IMR-90 (cell line): ENCODE data around the gene KLK14. TPM values are rescaled to one million over a fixed set of nuclear protein-coding genes. Genes with fewer than 3 reads are reported as not detected.

Source experiments
- ATAC-seq: fragments of 200-7000 bp; cut with Tn5 transposase; 2 replicates; pipeline ENCODE4 v1.9.1; 2020; ENCODE audit warnings: low read depth, mild to moderate bottlenecking, moderate library complexity
- BruUV-seq: library from RNA; stranded (reverse); fragments of 400-500 nt; replicated peaks from 2 replicates; lab custom pipeline; 2021; lab: Mats Ljungman, UMichigan
- CTCF ChIA-PET: fragments of 300-600 bp; formaldehyde crosslinking; extraction: SDS; loops from one replicate; lab custom pipeline; 2021; ENCODE audit warnings: antibody characterized with exemption; lab: Yijun Ruan, JAX
- POLR2A ChIA-PET: fragments of 300-600 bp; sonication (Branson Sonifier 250); formaldehyde crosslinking; loops from one replicate; lab custom pipeline; 2022; ENCODE audit warnings: antibody characterized with exemption; ENCODE audit not compliant: unreplicated experiment; lab: Charles Lee
- DNase-seq: peaks from one replicate; pipeline ENCODE4 v3.0.0; 2013
- H2AFZ ChIP-seq: replicated peaks from 2 replicates; pipeline ENCODE3; 2013; ENCODE audit warnings: low read length, mild to moderate bottlenecking; ENCODE audit not compliant: poor library complexity
- H2AK5ac ChIP-seq: 2 replicates; pipeline ENCODE4 v1.6.1; 2013; ENCODE audit warnings: low read depth, low read length, inconsistent platforms
- H2AK9ac ChIP-seq: replicated peaks from 2 replicates; pipeline ENCODE3; 2013; ENCODE audit warnings: mild to moderate bottlenecking, low read depth, low read length, moderate library complexity; ENCODE audit not compliant: poor library complexity
- H2BK120ac ChIP-seq: 2 replicates; pipeline ENCODE4 v1.6.1; 2013; ENCODE audit warnings: low read depth, low read length, inconsistent platforms
- H2BK15ac ChIP-seq: 3 replicates; pipeline ENCODE4 v1.6.1; 2013; ENCODE audit warnings: low read depth, low read length, inconsistent platforms
- H2BK20ac ChIP-seq: 2 replicates; pipeline ENCODE4 v1.6.1; 2013; ENCODE audit warnings: low read depth, mild to moderate bottlenecking, inconsistent platforms, low read length, moderate library complexity
- H2BK5ac ChIP-seq: 2 replicates; pipeline ENCODE4 v1.6.1; 2013; ENCODE audit warnings: mild to moderate bottlenecking, low read depth, low read length, inconsistent platforms; ENCODE audit not compliant: poor library complexity, severe bottlenecking
- H3K14ac ChIP-seq: replicated peaks from 2 replicates; pipeline ENCODE4 v1.6.1; 2013; ENCODE audit warnings: low read depth, low read length, inconsistent platforms
- H3K18ac ChIP-seq: 2 replicates; pipeline ENCODE4 v1.6.1; 2013; ENCODE audit warnings: low read depth, low read length, control low read depth
- H3K23ac ChIP-seq: 2 replicates; pipeline ENCODE4 v1.6.1; 2013; ENCODE audit warnings: low read depth, low read length, inconsistent platforms
- H3K27ac ChIP-seq: 2 replicates; pipeline ENCODE4 v1.5.1; 2013; ENCODE audit warnings: mild to moderate bottlenecking, control low read depth, low read length; ENCODE audit not compliant: insufficient read depth
- H3K27me3 ChIP-seq: 2 replicates; pipeline ENCODE4 v1.6.1; 2013; ENCODE audit warnings: low read length; ENCODE audit not compliant: control insufficient read depth, insufficient read depth
- H3K36me3 ChIP-seq: 2 replicates; pipeline ENCODE4 v1.6.1; 2013; ENCODE audit warnings: low read length, mixed read lengths; ENCODE audit not compliant: control insufficient read depth, insufficient read depth
- H3K4ac ChIP-seq: 2 replicates; pipeline ENCODE4 v1.6.1; 2013; ENCODE audit warnings: low read depth, low read length, inconsistent platforms
- H3K4me1 ChIP-seq: 2 replicates; pipeline ENCODE4 v1.6.1; 2013; ENCODE audit warnings: low read length, mixed read lengths; ENCODE audit not compliant: control insufficient read depth, insufficient read depth
- H3K4me2 ChIP-seq: 2 replicates; pipeline ENCODE4 v1.6.1; 2013; ENCODE audit warnings: low read depth, mild to moderate bottlenecking, control low read depth, low read length, moderate library complexity
- H3K4me3 ChIP-seq: 2 replicates; pipeline ENCODE4 v1.5.1; 2013; ENCODE audit warnings: low read depth, mild to moderate bottlenecking, control low read depth, low read length, moderate library complexity; ENCODE audit not compliant: insufficient read depth
- H3K56ac ChIP-seq: 2 replicates; pipeline ENCODE4 v1.6.1; 2013; ENCODE audit warnings: low read length, inconsistent platforms; ENCODE audit not compliant: insufficient read depth; ENCODE audit errors: extremely low read depth
- H3K79me1 ChIP-seq, 2 experiments: 2 replicates each; pipeline ENCODE4 v1.6.1; 2013; ENCODE audit warnings: low read length in 2 of 2, inconsistent platforms in 1 of 2, low read depth in 1 of 2
- H3K9ac ChIP-seq: 2 replicates; pipeline ENCODE4 v1.6.1; 2013; ENCODE audit warnings: low read depth, low read length, control low read depth
- H3K9me1 ChIP-seq: 2 replicates; pipeline ENCODE4 v1.6.1; 2013; ENCODE audit warnings: low read length, inconsistent platforms; ENCODE audit not compliant: insufficient read depth
- H3K9me3 ChIP-seq: 2 replicates; pipeline ENCODE4 v1.6.1; 2013; ENCODE audit warnings: low read length; ENCODE audit not compliant: control insufficient read depth, insufficient read depth
- H4K20me1 ChIP-seq: 2 replicates; pipeline ENCODE4 v1.6.1; 2013; ENCODE audit warnings: low read length, inconsistent platforms; ENCODE audit not compliant: insufficient read depth
- H4K5ac ChIP-seq: 2 replicates; pipeline ENCODE4 v1.6.1; 2013; ENCODE audit warnings: mild to moderate bottlenecking, low read depth, low read length, control low read depth
- H4K8ac ChIP-seq, 2 experiments: 2 replicates each; pipeline ENCODE4 v1.6.1; 2013; ENCODE audit warnings: low read depth in 2 of 2, low read length in 2 of 2, control low read depth in 1 of 2, inconsistent platforms in 1 of 2
- H4K91ac ChIP-seq: 2 replicates; pipeline ENCODE4 v1.6.1; 2013; ENCODE audit warnings: low read depth, low read length, inconsistent platforms; ENCODE audit not compliant: insufficient read depth
- BHLHE40 ChIP-seq: fragments of 150-350 bp; IDR thresholded peaks from 2 replicates; pipeline ENCODE4 v1.6.1; 2016; ENCODE audit warnings: mild to moderate bottlenecking, low read depth, low read length
- CEBPB ChIP-seq: IDR thresholded peaks from 2 replicates; pipeline ENCODE4 v1.6.1; 2012; ENCODE audit warnings: low read depth, low read length, improper control_type of control experiment
- CHD1 ChIP-seq: IDR thresholded peaks from 2 replicates; pipeline ENCODE4 v1.6.1; 2012; ENCODE audit warnings: low read depth, low read length, improper control_type of control experiment
- CTCF ChIP-seq: conservative IDR thresholded peaks from 2 replicates; pipeline ENCODE4 v1.5.1; 2012; ENCODE audit warnings: mild to moderate bottlenecking, low read depth, low read length, improper control_type of control experiment
- ELK1 ChIP-seq: fragments of 150-350 bp; IDR thresholded peaks from 2 replicates; pipeline ENCODE4 v1.6.1; 2016; ENCODE audit warnings: low read depth, mild to moderate bottlenecking, low read length, moderate library complexity, borderline replicate concordance
- FOS ChIP-seq: fragments of 150-350 bp; IDR thresholded peaks from 2 replicates; pipeline ENCODE4 v1.6.1; 2016; ENCODE audit warnings: low read depth, low read length
- MAFK ChIP-seq: IDR thresholded peaks from 2 replicates; pipeline ENCODE4 v1.6.1; 2012; ENCODE audit warnings: low read depth, low read length, improper control_type of control experiment
- MAZ ChIP-seq: IDR thresholded peaks from 2 replicates; pipeline ENCODE4 v1.6.1; 2012; ENCODE audit warnings: low read depth, mild to moderate bottlenecking, low read length, improper control_type of control experiment, moderate library complexity, borderline replicate concordance
- MXI1 ChIP-seq: IDR thresholded peaks from 2 replicates; pipeline ENCODE4 v1.6.1; 2012; ENCODE audit warnings: low read depth, mild to moderate bottlenecking, low read length, moderate library complexity, borderline replicate concordance
- NFE2L2 ChIP-seq: fragments of 150-350 bp; IDR thresholded peaks from 2 replicates; pipeline ENCODE4 v1.6.1; 2016; ENCODE audit warnings: low read depth, mild to moderate bottlenecking, low read length
- RAD21 ChIP-seq: IDR thresholded peaks from 2 replicates; pipeline ENCODE4 v1.6.1; 2012; ENCODE audit warnings: low read length, improper control_type of control experiment
- RCOR1 ChIP-seq: IDR thresholded peaks from 2 replicates; pipeline ENCODE4 v1.6.1; 2012; ENCODE audit warnings: mild to moderate bottlenecking, low read length, improper control_type of control experiment; ENCODE audit not compliant: insufficient replicate concordance
- RFX5 ChIP-seq: IDR thresholded peaks from 2 replicates; pipeline ENCODE4 v1.8.0; 2012; ENCODE audit warnings: low read depth, mild to moderate bottlenecking, low read length, moderate library complexity
- SMC3 ChIP-seq: fragments of 150-350 bp; IDR thresholded peaks from 2 replicates; pipeline ENCODE4 v1.6.1; 2016; ENCODE audit warnings: low read depth, mild to moderate bottlenecking, antibody characterized with exemption, low read length, moderate library complexity
- USF2 ChIP-seq: fragments of 150-350 bp; IDR thresholded peaks from 2 replicates; pipeline ENCODE4 v1.6.1; 2017; ENCODE audit warnings: mild to moderate bottlenecking, antibody characterized with exemption, low read length, low read depth
- WGBS, 2 experiments: methylation state at CpG; one replicate each; pipeline versions ENCODE4 v1.1.5 to v1.1.7; 2013; ENCODE audit warnings: missing lambda C conversion rate in 2 of 2; ENCODE audit not compliant: insufficient read length in 1 of 2; ENCODE audit errors: extremely low coverage in 2 of 2; 5-methylcytosine and 5-hydroxymethylcytosine counted together
- dilution Hi-C: fragments of 300-500 bp; cut with HindIII; formaldehyde crosslinking; loops from one replicate; pipeline ENCODE4 v1.14.3; 2018; ENCODE audit warnings: low sequenced_read_pairs; ENCODE audit not compliant: unreplicated experiment
- in situ Hi-C: fragments of 300-500 bp; cut with MboI; formaldehyde crosslinking; loops from 3 replicates; pipeline ENCODE4 v1.14.3; 2019; ENCODE audit warnings: low sequenced_read_pairs, inconsistent platforms, mixed read lengths
- intact Hi-C: fragments of 100-400 bp; cut with micrococcal nuclease; formaldehyde crosslinking; loops from 2 replicates; pipeline ENCODE4 v1.10.0; 2022
- polyA plus RNA-seq, 3 experiments: library from polyadenylated mRNA; depleted of rRNA; stranded (reverse); fragments of >200 nt; gene quantifications; 2 replicates each; pipeline ENCODE4 v1.2.3, GENCODE V29; 2012; ENCODE audit warnings: low replicate concordance in 1 of 3
- total RNA-seq: library from RNA; depleted of rRNA; stranded (reverse); fragments of >200 nt; gene quantifications from 2 replicates; pipeline ENCODE4 v1.2.3, GENCODE V29; 2012

The KLK14 gene
- total and polyA plus RNA-seq, 2 of the 4 experiments (the other 2 are of a cell fraction), result not detected

- H2BK5ac ChIP-seq, result no peak overlapping the region
- WGBS, 2 experiments, result 76% methylated on average over 8 of the region's 78 CpGs; no CpG with 5 or more reads in 1 of the 2 experiments
- ATAC-seq, result no peak
- no peak overlapping the region for H2BK15ac ChIP-seq
- TF ChIP-seq RAD21 (no peak), FOS (no peak), MXI1 (no peak), CEBPB (no peak), BHLHE40 (no peak), RCOR1 (no peak), NFE2L2 (no peak), CHD1 (no peak), MAZ (no peak), USF2 (no peak), SMC3 (no peak), ELK1 (no peak), CTCF (no peak), RFX5 (no peak), MAFK (no peak)
- no TSS peak for BruUV-seq
- ChIA-PET CTCF (no interaction called here), POLR2A (no interaction called here)
- H3K27ac ChIP-seq, result no peak overlapping the region
- H3K9me3 ChIP-seq, result no peaks in the 10 kb centered on the region
- H3K36me3 ChIP-seq, result peaks cover 19% of the 10 kb centered on the region
- DNase-seq, result no peak
- intact Hi-C loops, result loop anchor here (5.0 kb wide), 1 partner anchor 166 kb away; no protein-coding TSS in a partner anchor
- H3K27me3 ChIP-seq, result no peaks in the 10 kb centered on the region
- no peak overlapping the region for H3K18ac ChIP-seq
- no peak overlapping the region for H4K5ac ChIP-seq
- H3K9ac ChIP-seq, result no peak overlapping the region
- H4K91ac ChIP-seq, result no peak overlapping the region
- no peak overlapping the region for H3K14ac ChIP-seq
- no peak overlapping the region for H3K4ac ChIP-seq
- H3K23ac ChIP-seq, result no peak overlapping the region
- H3K4me2 ChIP-seq, result no peak overlapping the region
- peaks cover 25% of the 10 kb centered on the region for H4K20me1 ChIP-seq
- dilution Hi-C loops, result no loop called here
- H2BK20ac ChIP-seq, result no peak overlapping the region
- H3K4me1 ChIP-seq, result no peaks in the 10 kb centered on the region
- no peak overlapping the region for H4K8ac ChIP-seq
- peaks cover 7 to 39% of the 10 kb centered on the region in 2 experiments; a peak in 3 of 4 replicates for H3K79me1 ChIP-seq
- H3K56ac ChIP-seq, result no peak overlapping the region
- H3K9me1 ChIP-seq, result no peaks in the 10 kb centered on the region; the same call in 1 of the 2 replicates
- no peak overlapping the region for H3K4me3 ChIP-seq
- in situ Hi-C loops, result no loop called here
- H2AK9ac ChIP-seq, result no peak overlapping the region
- no peak overlapping the region for H2AFZ ChIP-seq
- no peak overlapping the region for H2BK120ac ChIP-seq
- no peak overlapping the region for H2AK5ac ChIP-seq
Observed at GRCh38 chr19:51098365-51099046, 15.8 kb upstream of the KLK14 start.
